ENCODE data around the gene SLC2A4.

Gene SLC2A4

GRCh38 chr17:7307686-7308624 lies 26.4 kb downstream of the SLC2A4 start:
- no peak for DNase-seq

- peak; percentile 60 for DNase-seq
These were observed 27.3 kb downstream of the SLC2A4 start for GRCh38 chr17:7308625-7309433.

GRCh38 chr17:7309628-7310027 lies 28.1 kb downstream of the SLC2A4 start:
- no peak for DNase-seq

GRCh38 chr17:7311110-7311705 lies 29.7 kb downstream of the SLC2A4 start:
- DNase-seq, result no peak

- no peak for DNase-seq
These were observed 31.0 kb downstream of the SLC2A4 start for GRCh38 chr17:7312432-7313087.

- DNase-seq, result no peak
These were observed 31.8 kb downstream of the SLC2A4 start for GRCh38 chr17:7313088-7313889.

- no peak for DNase-seq
These were observed 32.6 kb downstream of the SLC2A4 start for GRCh38 chr17:7313890-7314718.

- peak; percentile 87 for DNase-seq
These were observed 33.4 kb downstream of the SLC2A4 start, which contains the start of gene GPS2 for GRCh38 chr17:7314719-7315569. TSS of gene GPS2 (minus strand) at chr17:7315360. CDS start at chr17:7315052, 308 bp downstream.

GRCh38 chr17:7315570-7316235 lies 34.2 kb downstream of the SLC2A4 start:
- DNase-seq, result no peak

GRCh38 chr17:7317161-7317803 lies 35.8 kb downstream of the SLC2A4 start:
- DNase-seq, result no peak

- no peak for DNase-seq
These were observed 36.8 kb downstream of the SLC2A4 start for GRCh38 chr17:7318121-7318860.

GRCh38 chr17:7321466-7321865 lies 39.9 kb downstream of the SLC2A4 start:
- no peak for DNase-seq

- no peak for DNase-seq
These were observed 41.1 kb downstream of the SLC2A4 start for GRCh38 chr17:7322520-7323194.

- DNase-seq, result no peak
These were observed 42.4 kb downstream of the SLC2A4 start for GRCh38 chr17:7323731-7324437.

GRCh38 chr17:7324438-7324779 lies 42.9 kb downstream of the SLC2A4 start:
- no peak for DNase-seq

GRCh38 chr17:7325031-7325528 lies 43.6 kb downstream of the SLC2A4 start:
- DNase-seq, result no peak

- no peak for DNase-seq
These were observed 44.7 kb downstream of the SLC2A4 start for GRCh38 chr17:7326186-7326585.

All from NCI-H1436 (cell line).